Activated CD8-positive, alpha-beta T cell treated with anti-CD3 and anti-CD28 coated beads for 36 hours (primary cell): ENCODE data around the gene COL18A1. TPM values are rescaled to one million over a fixed set of nuclear protein-coding genes. Genes with fewer than 3 reads are reported as not detected.

Source experiments
- ATAC-seq: fragments of 200-7000 bp; cut with Tn5 transposase; one replicate; pipeline ENCODE4 v1.10.0; 2021; ENCODE audit warnings: mild to moderate bottlenecking, moderate library complexity
- CTCF ChIA-PET: fragments of 350-600 bp; sonication (Branson Sonifier 250); formaldehyde crosslinking; loops from one replicate; lab custom pipeline; 2021; ENCODE audit warnings: antibody characterized with exemption; lab: Charles Lee
- POLR2A ChIA-PET: fragments of 350-600 bp; sonication (Branson Sonifier 250); formaldehyde crosslinking; loops from one replicate; lab custom pipeline; 2021; ENCODE audit warnings: antibody characterized with exemption; lab: Charles Lee
- DNase-seq: peaks from one replicate; pipeline ENCODE4 v3.0.0-alpha.2; 2020
- H3K27ac Mint-ChIP-seq: one replicate; pipeline ENCODE4 v1.8.0; 2021; ENCODE audit warnings: mild to moderate bottlenecking, mixed read lengths
- H3K27me3 Mint-ChIP-seq: one replicate; pipeline ENCODE4 v1.8.0; 2021; ENCODE audit warnings: mixed read lengths
- H3K36me3 Mint-ChIP-seq: one replicate; pipeline ENCODE4 v1.8.0; 2021; ENCODE audit warnings: low read depth, mixed read lengths
- H3K4me1 Mint-ChIP-seq: one replicate; pipeline ENCODE4 v1.8.0; 2021; ENCODE audit warnings: low read depth, mixed read lengths
- H3K4me3 Mint-ChIP-seq: one replicate; pipeline ENCODE4 v1.8.0; 2021; ENCODE audit warnings: mild to moderate bottlenecking, moderate library complexity, mixed read lengths
- H3K9me3 Mint-ChIP-seq: one replicate; pipeline ENCODE4 v1.8.0; 2021; ENCODE audit warnings: mixed read lengths
- CTCF ChIP-seq: fragments of 200-600 bp; IDR thresholded peaks from one replicate; pipeline ENCODE4 v1.8.0; 2022; ENCODE audit warnings: antibody characterized with exemption, mild to moderate bottlenecking
- intact Hi-C: fragments of 100-400 bp; cut with micrococcal nuclease; formaldehyde crosslinking; loops from one replicate; pipeline ENCODE4 v1.10.0; 2022
- total RNA-seq, 2 experiments: library from RNA; stranded (reverse); gene quantifications; one replicate each; pipeline ENCODE4 v1.2.3, GENCODE V29; 2021

Gene COL18A1
- total RNA-seq, 2 experiments from 2014 or later: 9.4 to 9.7 TPM

GRCh38 chr21:45405819-45406762 is 1.1 kb downstream of the COL18A1 start:
- POLR2A ChIA-PET: no interaction called here
- H3K4me1 Mint-ChIP-seq: peaks cover 11% of the 10 kb centered on the region
- no peak for TF ChIP-seq CTCF
- no peak overlapping the region for H3K27ac Mint-ChIP-seq
- peaks cover 5% of the 10 kb centered on the region for H3K9me3 Mint-ChIP-seq
- H3K27me3 Mint-ChIP-seq: peaks cover 53% of the 10 kb centered on the region
- intact Hi-C loops: no loop called here
- DNase-seq (peak; percentile 18), ATAC-seq (peak; percentile 17)
- CTCF ChIA-PET: no interaction called here
- H3K36me3 Mint-ChIP-seq: no peaks in the 10 kb centered on the region
- peak overlapping the region; percentile 21 for H3K4me3 Mint-ChIP-seq

- TF ChIP-seq CTCF: no peak
- intact Hi-C loops: no loop called here
- H3K27me3 Mint-ChIP-seq: peaks cover 43% of the 10 kb centered on the region
- H3K9me3 Mint-ChIP-seq: no peaks in the 10 kb centered on the region
- no peak overlapping the region for H3K27ac Mint-ChIP-seq
- DNase-seq: no peak
- POLR2A ChIA-PET: no interaction called here
- no peak overlapping the region for H3K4me3 Mint-ChIP-seq
- no peaks in the 10 kb centered on the region for H3K36me3 Mint-ChIP-seq
- H3K4me1 Mint-ChIP-seq: peaks cover 11% of the 10 kb centered on the region
- CTCF ChIA-PET: no interaction called here
- no peak for ATAC-seq
Observed at GRCh38 chr21:45406801-45407628, 2.0 kb downstream of the COL18A1 start.

GRCh38 chr21:45407629-45408247 is 2.8 kb downstream of the COL18A1 start:
- no peak overlapping the region for H3K27ac Mint-ChIP-seq
- H3K9me3 Mint-ChIP-seq: no peaks in the 10 kb centered on the region
- no peak for TF ChIP-seq CTCF
- ChIA-PET POLR2A (no interaction called here), CTCF (no interaction called here)
- no peak overlapping the region for H3K4me3 Mint-ChIP-seq
- H3K4me1 Mint-ChIP-seq: peaks cover 11% of the 10 kb centered on the region
- peaks cover 41% of the 10 kb centered on the region for H3K27me3 Mint-ChIP-seq
- ATAC-seq (no peak), DNase-seq (no peak)
- H3K36me3 Mint-ChIP-seq: no peaks in the 10 kb centered on the region
- intact Hi-C loops: no loop called here

- no peak overlapping the region for H3K27ac Mint-ChIP-seq
- intact Hi-C loops: no loop called here
- H3K9me3 Mint-ChIP-seq: no peaks in the 10 kb centered on the region
- H3K36me3 Mint-ChIP-seq: no peaks in the 10 kb centered on the region
- no peak for ATAC-seq
- H3K4me1 Mint-ChIP-seq: peaks cover 11% of the 10 kb centered on the region
- no peak for DNase-seq
- H3K4me3 Mint-ChIP-seq: no peak overlapping the region
- POLR2A ChIA-PET: no interaction called here
- TF ChIP-seq CTCF: no peak
- peaks cover 38% of the 10 kb centered on the region for H3K27me3 Mint-ChIP-seq
- CTCF ChIA-PET: no interaction called here
Observed at GRCh38 chr21:45408271-45408791, 3.4 kb downstream of the COL18A1 start.
